ENCODE measurements around the gene HOXD4.

Gene HOXD4

GRCh38 chr2:176107731-176108181, 43.6 kb upstream of the HOXD4 start:
- TF ChIP-seq ZNF18 (tag by site-specific recombination; IDR thresholded peaks at IDR 0.05) = no peak
- TF ChIP-seq ZNF239 (tag by site-specific recombination; IDR thresholded peaks at IDR 0.05) = no peak
- no peak for TF ChIP-seq ZNF501 (tag by site-specific recombination; IDR thresholded peaks at IDR 0.05)
- ChIA-PET CTCF (interaction anchor here (1.2 kb wide), 1 partner anchor 19 kb away, joined by 7 read pairs; no protein-coding TSS in a partner anchor), POLR2A (interaction anchor here (0.6 to 4.2 kb wide), 6 partner anchors 10 to 1495 kb away, joined by 3 to 75 read pairs (median 4); partner anchors contain the start of gene HOXD13)
- H3K36me3 ChIP-seq (ENCODE audit: control insufficient read depth in 2 of 2, insufficient read depth in 1 of 2, low read length in 2 of 2) = peaks cover 12 to 40% of the 10 kb centered on the region in 2 experiments
- no peaks in the 10 kb centered on the region for H3K9me3 ChIP-seq (ENCODE audit: control insufficient read depth, insufficient read depth, low read depth, low read length)
- peak overlapping the region; percentile 100 for H3K27ac ChIP-seq (ENCODE audit: extremely low read depth, low read depth, low read length)
- H3K4me1 ChIP-seq (ENCODE audit: control insufficient read depth, insufficient read depth, low read length) = peaks cover 6% of the 10 kb centered on the region; the same call in 1 of the 2 replicates
- peak overlapping the region; percentile 74 for H3K4me3 ChIP-seq (ENCODE audit: low read depth, low read length)

GRCh38 chr2:176109192-176109901, 42.0 kb upstream of the HOXD4 start:
- POLR2A ChIA-PET = interaction anchor here (1.5 kb wide), 1 partner anchor 12 kb away, joined by 10 read pairs; no protein-coding TSS in a partner anchor
- TF ChIP-seq ZNF791 (tag by site-specific recombination; IDR thresholded peaks at IDR 0.05) (no peak), ZNF76 (tag by site-specific recombination; IDR thresholded peaks at IDR 0.05; ENCODE audit: borderline replicate concordance, low read depth) (peak; percentile 45; the same call in 1 of the 2 replicates), ZNF473 (tag by site-specific recombination; IDR thresholded peaks at IDR 0.05) (no peak), MZF1 (tag by site-specific recombination; IDR thresholded peaks at IDR 0.05; ENCODE audit: borderline replicate concordance) (no peak)
- Histone ChIP-seq H3K4me1 (ENCODE audit: control insufficient read depth, insufficient read depth, low read length) (0 out of 2 replicates have a peak, but pooled peaks cover 2% of the 10 kb centered on the region), H3K9me3 (ENCODE audit: control insufficient read depth, insufficient read depth, low read depth, low read length) (no peaks in the 10 kb centered on the region), H3K4me3 (ENCODE audit: low read depth, low read length) (peak overlapping the region; percentile 74), H3K36me3 (ENCODE audit: control insufficient read depth in 2 of 2, insufficient read depth in 1 of 2, low read length in 2 of 2) (peaks cover 17 to 56% of the 10 kb centered on the region in 2 experiments), H3K27ac (ENCODE audit: extremely low read depth, low read depth, low read length) (peak overlapping the region; percentile 100)
- CTCF ChIA-PET = interaction anchor here (0.7 to 2.5 kb wide), 3 partner anchors 17 to 346 kb away, joined by 3 to 19 read pairs (median 3); no protein-coding TSS in a partner anchor

GRCh38 chr2:176109946-176110345, 41.4 kb upstream of the HOXD4 start:
- no peaks in the 10 kb centered on the region for H3K9me3 ChIP-seq (ENCODE audit: control insufficient read depth, insufficient read depth, low read depth, low read length)
- ChIA-PET CTCF (interaction anchor here (0.7 to 2.7 kb wide), 6 partner anchors 12 to 544 kb away, joined by 3 to 19 read pairs (median 6); partner anchors contain the start of gene HOXD9), POLR2A (no interaction called here)
- no peak overlapping the region; the same call in 1 of the 2 replicates for H3K27ac ChIP-seq (ENCODE audit: extremely low read depth, low read depth, low read length)
- H3K4me3 ChIP-seq (ENCODE audit: low read depth, low read length) = peak overlapping the region; percentile 74; the same call in 1 of the 2 replicates
- peaks cover 17 to 62% of the 10 kb centered on the region in 2 experiments for H3K36me3 ChIP-seq (ENCODE audit: control insufficient read depth in 2 of 2, insufficient read depth in 1 of 2, low read length in 2 of 2)
- TF ChIP-seq PATZ1 (tag by site-specific recombination; IDR thresholded peaks at IDR 0.05) (no peak), ZNF132 (tag by site-specific recombination; IDR thresholded peaks at IDR 0.05; ENCODE audit: borderline replicate concordance) (no peak), ZNF391 (tag by site-specific recombination; IDR thresholded peaks at IDR 0.05; ENCODE audit: borderline replicate concordance, low read depth) (no peak)
- 0 out of 2 replicates have a peak, but pooled peaks cover 2% of the 10 kb centered on the region for H3K4me1 ChIP-seq (ENCODE audit: control insufficient read depth, insufficient read depth, low read length)
